Muscle of back (tissue), 11 donors: ENCODE data around the gene EFCAB6. TPM values are rescaled to one million over a fixed set of nuclear protein-coding genes. Genes with fewer than 3 reads are reported as not detected.
A peak's percentile ranks its signal among the peaks of the same experiment; 100 is the strongest.

ENCODE experiments used
- DNase-seq, 3 donors: peaks; one replicate each; pipeline versions ENCODE4 v3.0.0 to v3.0.0-alpha.2; 2013
- polyA plus RNA-seq, 10 donors: library from polyadenylated mRNA; unstranded; fragments of 120-200 nt; gene quantifications; one replicate each; pipeline ENCODE4 v1.2.1, GENCODE V29; 2013; ENCODE audit not compliant: insufficient read length in 10 of 10

The EFCAB6 gene
- polyA plus RNA-seq, 10 donors = 0.61 to 1.3 (median 0.80) TPM

GRCh38 chr22:43483266-43483665 lies 328.8 kb downstream of the EFCAB6 start:
- DNase-seq = no peak

- DNase-seq = no peak
Observed at GRCh38 chr22:43482318-43482625, 329.8 kb downstream of the EFCAB6 start.

DNA sequence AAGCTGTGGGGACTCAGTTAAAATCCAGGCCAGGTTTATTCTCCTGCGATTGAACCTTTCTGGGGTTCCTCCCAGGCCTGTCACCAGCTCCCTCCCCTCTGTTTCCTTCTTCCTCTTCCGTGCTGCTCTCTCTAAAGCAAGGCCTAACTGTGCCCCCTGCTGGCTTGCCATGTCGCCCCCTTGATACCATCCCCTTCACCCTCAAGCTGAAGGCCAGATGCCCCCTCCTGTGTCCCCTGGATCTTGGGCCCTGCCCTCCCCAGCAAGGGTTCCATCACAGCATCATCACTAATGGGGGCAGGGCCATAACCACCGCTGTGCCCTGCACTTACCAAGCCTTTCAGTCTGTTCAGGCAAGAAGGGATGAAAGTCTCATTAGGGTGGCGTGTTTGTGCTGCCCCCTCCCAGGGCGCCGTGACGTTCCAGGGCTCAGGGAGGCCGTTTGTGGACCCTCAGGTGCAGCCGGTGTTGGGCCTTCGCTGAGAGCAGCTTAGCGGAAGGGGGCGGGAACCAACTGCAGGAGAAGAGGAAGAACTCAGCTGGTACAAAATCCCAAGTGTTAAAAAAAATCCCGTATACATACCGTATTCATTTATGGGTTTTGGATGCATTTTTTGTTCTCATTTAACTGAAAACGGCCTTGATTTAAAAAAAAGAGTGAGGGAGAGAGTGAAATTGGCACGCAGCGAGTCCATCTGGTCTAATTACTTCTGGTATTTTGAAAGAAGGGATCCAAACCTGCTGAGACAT lies 330.4 kb downstream of the EFCAB6 start:
- peak in 2 of 3 donors; percentile 17 to 59 for DNase-seq

GRCh38 chr22:43479962-43480361 lies 332.1 kb downstream of the EFCAB6 start:
- DNase-seq = no peak

DNA sequence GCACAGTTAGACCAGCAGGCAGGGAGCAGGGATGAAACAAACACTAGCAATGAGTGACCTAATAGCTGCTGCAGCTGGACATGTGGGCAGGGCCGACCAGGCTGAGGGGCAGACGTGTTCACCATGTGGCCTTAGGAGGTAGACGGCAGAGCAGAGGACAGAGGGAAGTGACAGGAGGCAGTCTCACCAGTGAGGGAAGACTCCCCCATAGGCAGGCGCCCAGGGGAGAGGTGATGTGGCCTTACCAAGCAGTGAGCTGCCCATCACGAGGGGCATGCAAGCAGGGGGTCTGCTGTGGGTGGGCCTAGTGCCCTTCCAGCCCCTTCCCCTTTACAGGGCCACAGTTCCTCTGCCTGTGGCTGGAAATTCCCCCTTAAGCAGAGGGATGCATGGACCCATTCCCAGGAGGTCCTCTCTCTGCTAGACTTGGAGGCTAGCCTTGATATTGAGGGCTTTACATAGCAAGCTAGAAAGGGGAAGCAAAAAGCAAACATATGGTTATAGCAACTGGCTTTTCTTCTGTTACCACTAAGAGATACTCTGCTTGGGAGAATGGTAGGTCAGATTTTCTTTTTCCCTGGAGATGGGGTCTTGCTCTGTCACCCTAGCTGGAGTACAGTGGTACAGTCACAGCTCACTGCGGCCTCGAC lies 332.7 kb downstream of the EFCAB6 start:
- DNase-seq = no peak

Other genes starting within 250 kb of the EFCAB6 start
- 1 to 10 TPM; 1.0 to 3.4 (median 2.2) TPM for gene SULT4A1, start 50.2 kb upstream of the EFCAB6 start, polyA plus RNA-seq
- gene PNPLA5, start 79.7 kb upstream of the EFCAB6 start, polyA plus RNA-seq = under 1 TPM in 1 of 10 donors, not detected in 9; 0.08 TPM
- 1 to 10 TPM in 1 of 10 donors, under 1 TPM in 9; 0.21 to 1.1 (median 0.46) TPM for gene PNPLA3, start 111.5 kb upstream of the EFCAB6 start, polyA plus RNA-seq
- 10 to 100 TPM; 44.7 to 56.9 (median 53.1) TPM for gene SAMM50, start 143.1 kb upstream of the EFCAB6 start, polyA plus RNA-seq
- 10 to 100 TPM; 31.4 to 42.7 (median 39.0) TPM for gene PARVB, start 212.0 kb upstream of the EFCAB6 start, polyA plus RNA-seq